Measurements from ENCODE around the gene CARD19. TPM values are rescaled to one million over a fixed set of nuclear protein-coding genes. Genes with fewer than 3 reads are reported as not detected.

Gene CARD19
- total RNA-seq, 4 donors from 2014 or later = 12.2 to 68.3 (median 50.3) TPM

GRCh38 chr9:93111371-93112115 is 15.5 kb downstream of the CARD19 start:
- TF ChIP-seq, protein P1, sequence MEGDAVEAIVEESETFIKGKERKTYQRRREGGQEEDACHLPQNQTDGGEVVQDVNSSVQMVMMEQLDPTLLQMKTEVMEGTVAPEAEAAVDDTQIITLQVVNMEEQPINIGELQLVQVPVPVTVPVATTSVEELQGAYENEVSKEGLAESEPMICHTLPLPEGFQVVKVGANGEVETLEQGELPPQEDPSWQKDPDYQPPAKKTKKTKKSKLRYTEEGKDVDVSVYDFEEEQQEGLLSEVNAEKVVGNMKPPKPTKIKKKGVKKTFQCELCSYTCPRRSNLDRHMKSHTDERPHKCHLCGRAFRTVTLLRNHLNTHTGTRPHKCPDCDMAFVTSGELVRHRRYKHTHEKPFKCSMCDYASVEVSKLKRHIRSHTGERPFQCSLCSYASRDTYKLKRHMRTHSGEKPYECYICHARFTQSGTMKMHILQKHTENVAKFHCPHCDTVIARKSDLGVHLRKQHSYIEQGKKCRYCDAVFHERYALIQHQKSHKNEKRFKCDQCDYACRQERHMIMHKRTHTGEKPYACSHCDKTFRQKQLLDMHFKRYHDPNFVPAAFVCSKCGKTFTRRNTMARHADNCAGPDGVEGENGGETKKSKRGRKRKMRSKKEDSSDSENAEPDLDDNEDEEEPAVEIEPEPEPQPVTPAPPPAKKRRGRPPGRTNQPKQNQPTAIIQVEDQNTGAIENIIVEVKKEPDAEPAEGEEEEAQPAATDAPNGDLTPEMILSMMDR (IDR thresholded peaks at IDR 0.05; ENCODE audit: low read depth) = no peak

- TF ChIP-seq, protein P1 (IDR thresholded peaks at IDR 0.05; ENCODE audit: low read depth) = no peak
These were observed 16.3 kb downstream of the CARD19 start for GRCh38 chr9:93112116-93112863.

DNA sequence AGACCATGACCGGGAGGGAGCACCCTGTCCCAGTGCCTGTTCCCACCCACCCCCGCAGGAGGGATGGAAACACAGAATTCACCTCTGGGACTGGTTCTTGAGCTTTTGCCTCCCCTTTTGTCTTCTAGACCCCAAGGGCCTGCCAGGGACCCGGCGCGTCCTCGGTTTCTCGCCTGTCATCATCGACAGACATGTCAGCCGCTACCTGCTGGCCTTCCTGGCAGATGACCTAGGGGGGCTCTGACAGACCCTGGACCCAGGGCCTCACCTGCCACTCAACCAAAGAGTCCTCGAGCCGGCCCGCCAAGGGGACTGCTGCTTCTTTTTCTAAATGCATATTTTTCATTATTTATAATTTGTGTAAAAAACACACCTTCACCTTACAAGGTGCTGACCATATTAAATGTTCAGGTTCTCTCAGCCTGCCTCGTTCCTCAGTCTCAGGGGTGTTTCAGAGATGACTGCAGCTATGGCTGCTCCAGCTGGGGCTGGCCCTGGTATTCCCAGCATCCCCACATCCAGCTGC is 16.9 kb downstream of the CARD19 start:
- TF ChIP-seq, protein P1 (IDR thresholded peaks at IDR 0.05; ENCODE audit: low read depth) = no peak

- TF ChIP-seq, protein P1 (IDR thresholded peaks at IDR 0.05; ENCODE audit: low read depth) = no peak
These were observed 18.4 kb downstream of the CARD19 start for GRCh38 chr9:93114169-93114983.

- TF ChIP-seq, protein P1 (IDR thresholded peaks at IDR 0.05; ENCODE audit: low read depth) = no peak
These were observed 18.9 kb downstream of the CARD19 start for GRCh38 chr9:93114984-93115335.

DNA sequence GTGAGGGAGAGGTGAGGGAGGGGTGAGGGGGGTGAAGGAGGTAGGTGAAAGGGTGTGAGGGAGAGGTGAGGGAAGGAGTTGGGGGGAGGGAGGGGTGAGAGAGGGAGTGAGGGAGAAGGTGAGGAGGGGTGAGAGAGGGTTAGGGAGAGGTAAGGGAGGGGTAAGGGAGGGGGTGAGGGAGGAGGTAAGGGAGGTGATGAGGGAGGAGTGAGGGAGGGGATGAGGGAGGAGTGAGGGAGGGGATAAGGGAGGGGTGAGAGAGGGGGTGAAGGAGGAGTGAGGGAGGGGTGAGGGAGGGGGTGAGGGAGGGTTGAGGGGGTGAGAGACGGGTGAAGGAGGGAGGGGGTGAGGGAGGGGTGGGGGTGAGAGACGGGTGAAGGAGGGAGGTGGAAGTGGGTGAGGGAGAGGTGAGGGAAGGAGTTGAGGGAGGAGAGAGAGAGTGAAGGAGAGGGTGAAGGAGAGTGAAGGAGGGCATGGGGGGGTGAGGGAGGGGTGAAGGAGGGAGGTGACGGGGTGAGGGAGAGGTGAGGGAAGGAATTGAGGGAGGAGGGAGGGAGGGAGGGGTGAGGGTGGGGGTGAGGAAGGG is 19.6 kb downstream of the CARD19 start:
- TF ChIP-seq, protein P1 (IDR thresholded peaks at IDR 0.05; ENCODE audit: low read depth) = no peak
